Measurements from ENCODE around the gene GPN2.

The GPN2 gene

DNA sequence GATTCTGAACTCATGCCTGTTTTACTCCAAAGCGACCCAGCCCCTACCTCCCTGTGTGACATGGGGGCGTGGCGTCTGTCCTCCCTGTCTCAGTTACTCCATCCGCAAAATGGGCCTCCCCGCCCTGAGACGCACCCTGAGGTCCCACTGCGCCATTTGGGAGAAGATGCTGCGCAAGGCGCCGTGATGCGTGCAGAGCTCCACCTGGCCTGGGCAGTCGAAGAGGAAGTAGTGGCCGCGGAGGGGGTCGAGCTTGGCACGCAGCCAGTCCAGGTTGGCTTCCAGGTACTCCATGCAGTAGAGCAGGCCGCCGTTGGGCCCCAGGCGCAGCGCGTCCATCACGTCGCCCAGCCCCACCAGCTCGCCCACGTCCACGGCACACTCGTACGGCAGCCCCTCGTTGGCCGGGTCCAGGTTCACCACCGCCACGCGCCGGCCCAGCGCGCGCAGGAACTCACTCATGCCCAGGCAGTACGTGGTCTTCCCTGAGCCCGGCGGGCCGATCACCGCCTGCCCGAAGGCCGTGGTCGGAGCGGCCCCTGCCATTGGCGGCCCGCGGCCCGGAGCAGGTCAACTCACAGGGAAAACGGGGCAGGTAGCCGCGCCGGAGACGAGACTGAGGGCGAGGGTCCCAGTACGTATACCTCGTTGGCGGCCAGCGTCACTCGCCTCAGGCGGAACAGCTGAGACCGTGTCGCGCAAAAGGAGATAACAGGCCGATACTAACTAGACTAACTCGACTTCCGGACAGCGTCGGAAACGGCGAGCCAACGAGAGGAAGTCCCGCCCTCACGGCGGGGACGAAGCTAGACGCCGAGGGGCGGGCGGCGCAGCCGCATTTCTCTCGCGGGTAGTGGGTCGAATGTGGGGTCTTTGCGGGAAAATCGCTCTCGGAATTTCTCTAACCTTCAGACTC, at the start of gene GPN2:
Gene GPN2, minus strand, starts transcription at position 733 of the 916 bp plus-strand sequence. Its CDS starts 187 bp downstream, at position 546.
- H3K9me3 ChIP-seq (ENCODE audit: control insufficient read depth in 1 of 2, low read length in 2 of 2) = no peaks in the 10 kb centered on the region
- peak within 1 kb of the TSS; percentile 84 to 97 for H3K4me3 ChIP-seq (ENCODE audit: low read depth in 1 of 2, low read length in 2 of 2)
- peak within 1 kb of the TSS; percentile 92 for H3K27ac ChIP-seq (ENCODE audit: low read length)
- H3K27me3 ChIP-seq (ENCODE audit: low read depth, low read length) = no peaks in the 10 kb centered on the region
- H3K36me3 ChIP-seq (ENCODE audit: control insufficient read depth in 1 of 2, insufficient read depth in 2 of 2, low read length in 2 of 2) = peaks cover 42 to 68% of the 10 kb centered on the region in 2 donors
- H3K4me1 ChIP-seq (ENCODE audit: control insufficient read depth in 1 of 2, insufficient read depth in 2 of 2, low read length in 2 of 2) = peaks cover 12 to 19% of the 10 kb centered on the region in 2 donors

DNA sequence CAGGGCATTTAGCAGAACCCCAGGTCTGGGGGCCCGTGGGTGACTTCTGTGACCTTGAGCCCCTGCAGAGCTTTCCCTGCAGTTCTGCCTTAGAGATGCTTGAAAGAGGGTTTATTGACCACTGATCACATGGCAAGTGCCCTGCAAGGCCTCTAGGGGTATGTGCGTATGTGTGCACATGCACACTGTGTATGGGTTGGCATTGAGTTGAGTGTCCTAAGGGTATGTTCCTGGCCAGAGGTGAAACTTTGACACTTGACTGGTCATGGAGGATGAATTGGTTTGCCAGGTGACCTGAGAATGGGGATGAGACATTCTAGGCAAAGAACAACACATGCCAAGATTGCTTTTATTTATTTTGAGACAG, 48.6 kb upstream of the GPN2 start:
- no peaks in the 10 kb centered on the region for H3K4me1 ChIP-seq (ENCODE audit: control insufficient read depth in 1 of 2, insufficient read depth in 2 of 2, low read length in 2 of 2)
- no peaks in the 10 kb centered on the region for H3K9me3 ChIP-seq (ENCODE audit: control insufficient read depth in 1 of 2, low read length in 2 of 2)
- H3K27me3 ChIP-seq (ENCODE audit: low read depth, low read length) = no peaks in the 10 kb centered on the region
- H3K4me3 ChIP-seq (ENCODE audit: low read depth in 1 of 2, low read length in 2 of 2) = no peak overlapping the region
- peaks cover 30 to 52% of the 10 kb centered on the region in 2 donors for H3K36me3 ChIP-seq (ENCODE audit: control insufficient read depth in 1 of 2, insufficient read depth in 2 of 2, low read length in 2 of 2)
- H3K27ac ChIP-seq (ENCODE audit: low read length) = no peak overlapping the region

DNA sequence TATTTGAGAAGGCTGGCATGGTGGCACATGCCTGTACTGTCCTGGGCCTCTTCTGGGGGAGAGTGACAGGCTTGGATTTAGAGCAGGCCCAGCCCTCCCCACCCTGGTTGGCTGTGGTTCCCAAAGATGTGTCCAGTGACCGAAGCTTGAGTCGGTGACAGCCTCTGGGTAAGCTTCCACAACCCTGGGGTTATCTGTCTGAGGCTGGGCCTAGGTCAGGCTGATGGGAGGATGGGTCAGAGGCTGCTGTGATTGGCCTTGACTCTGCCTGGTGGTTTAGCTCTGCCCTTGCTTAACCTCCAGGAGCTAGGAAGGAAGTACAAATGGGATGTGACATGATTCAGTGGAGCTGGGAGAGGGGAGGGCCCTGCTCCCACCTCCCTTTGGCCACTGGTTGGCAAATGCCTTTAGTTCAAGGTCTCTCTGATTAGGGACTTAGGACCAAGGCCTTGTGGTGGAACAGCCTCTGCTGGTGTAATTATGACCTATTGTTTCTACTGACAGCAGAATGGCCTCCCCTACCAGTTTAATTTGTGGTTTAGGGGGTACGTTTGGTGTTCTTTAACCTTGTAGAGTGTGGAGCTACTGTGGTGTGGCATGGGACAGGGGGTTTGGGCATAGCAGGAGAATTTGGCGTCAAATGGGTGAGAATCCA, 48.0 kb upstream of the GPN2 start:
- Histone ChIP-seq H3K27me3 (ENCODE audit: low read depth, low read length) (no peaks in the 10 kb centered on the region), H3K9me3 (ENCODE audit: control insufficient read depth in 1 of 2, low read length in 2 of 2) (no peaks in the 10 kb centered on the region), H3K36me3 (ENCODE audit: control insufficient read depth in 1 of 2, insufficient read depth in 2 of 2, low read length in 2 of 2) (peaks cover 25 to 50% of the 10 kb centered on the region in 2 donors), H3K27ac (ENCODE audit: low read length) (no peak overlapping the region), H3K4me3 (ENCODE audit: low read depth in 1 of 2, low read length in 2 of 2) (no peak overlapping the region), H3K4me1 (ENCODE audit: control insufficient read depth in 1 of 2, insufficient read depth in 2 of 2, low read length in 2 of 2) (no peaks in the 10 kb centered on the region)

DNA sequence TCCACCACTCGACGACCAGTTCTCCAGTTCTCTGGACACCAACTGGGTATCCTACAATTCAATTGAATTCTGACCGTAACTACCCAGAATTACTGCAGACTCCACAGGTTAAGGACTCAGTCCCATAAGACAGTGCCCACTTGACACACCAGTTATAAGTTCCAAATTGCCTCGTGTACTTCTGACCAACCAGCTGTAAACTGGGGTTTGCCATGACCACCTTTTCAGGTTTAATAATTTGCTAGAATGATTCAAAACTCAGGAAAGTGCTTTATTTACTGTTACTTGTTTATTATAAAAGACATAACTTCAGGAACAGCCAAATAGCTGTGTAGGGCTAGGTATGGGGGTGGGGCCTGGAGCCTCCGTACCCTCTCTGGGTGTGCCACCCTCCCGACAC, 46.7 kb upstream of the GPN2 start:
- no peaks in the 10 kb centered on the region for H3K27me3 ChIP-seq (ENCODE audit: low read depth, low read length)
- no peak overlapping the region for H3K4me3 ChIP-seq (ENCODE audit: low read depth in 1 of 2, low read length in 2 of 2)
- no peak overlapping the region for H3K27ac ChIP-seq (ENCODE audit: low read length)
- H3K36me3 ChIP-seq (ENCODE audit: control insufficient read depth in 1 of 2, insufficient read depth in 2 of 2, low read length in 2 of 2) = peaks cover 14 to 37% of the 10 kb centered on the region in 2 donors
- H3K9me3 ChIP-seq (ENCODE audit: control insufficient read depth in 1 of 2, low read length in 2 of 2) = no peaks in the 10 kb centered on the region
- no peaks in the 10 kb centered on the region for H3K4me1 ChIP-seq (ENCODE audit: control insufficient read depth in 1 of 2, insufficient read depth in 2 of 2, low read length in 2 of 2)

DNA sequence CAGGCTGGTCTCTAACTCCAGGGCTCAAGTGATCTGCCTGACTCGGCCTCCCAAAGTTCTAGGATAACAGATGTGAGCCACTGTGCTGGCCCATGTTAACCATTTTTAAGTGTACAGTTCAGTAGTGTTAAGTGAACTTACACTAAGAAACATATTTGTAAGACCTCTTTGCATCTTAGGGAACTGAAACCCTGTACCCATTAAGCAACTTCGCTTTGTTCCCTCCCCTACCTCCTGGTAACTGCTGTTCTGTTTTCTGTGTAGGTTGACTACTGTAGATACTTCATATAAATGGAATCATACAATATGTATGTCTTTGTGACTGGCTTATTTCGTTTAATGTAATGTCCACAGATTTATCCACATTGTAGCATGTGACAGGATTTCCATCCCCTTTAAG, 42.4 kb upstream of the GPN2 start:
- no peak overlapping the region for H3K4me3 ChIP-seq (ENCODE audit: low read depth in 1 of 2, low read length in 2 of 2)
- no peaks in the 10 kb centered on the region for H3K27me3 ChIP-seq (ENCODE audit: low read depth, low read length)
- no peaks in the 10 kb centered on the region for H3K4me1 ChIP-seq (ENCODE audit: control insufficient read depth in 1 of 2, insufficient read depth in 2 of 2, low read length in 2 of 2)
- no peak overlapping the region for H3K27ac ChIP-seq (ENCODE audit: low read length)
- peaks cover 11 to 37% of the 10 kb centered on the region in 2 donors for H3K36me3 ChIP-seq (ENCODE audit: control insufficient read depth in 1 of 2, insufficient read depth in 2 of 2, low read length in 2 of 2)
- H3K9me3 ChIP-seq (ENCODE audit: control insufficient read depth in 1 of 2, low read length in 2 of 2) = no peaks in the 10 kb centered on the region

DNA sequence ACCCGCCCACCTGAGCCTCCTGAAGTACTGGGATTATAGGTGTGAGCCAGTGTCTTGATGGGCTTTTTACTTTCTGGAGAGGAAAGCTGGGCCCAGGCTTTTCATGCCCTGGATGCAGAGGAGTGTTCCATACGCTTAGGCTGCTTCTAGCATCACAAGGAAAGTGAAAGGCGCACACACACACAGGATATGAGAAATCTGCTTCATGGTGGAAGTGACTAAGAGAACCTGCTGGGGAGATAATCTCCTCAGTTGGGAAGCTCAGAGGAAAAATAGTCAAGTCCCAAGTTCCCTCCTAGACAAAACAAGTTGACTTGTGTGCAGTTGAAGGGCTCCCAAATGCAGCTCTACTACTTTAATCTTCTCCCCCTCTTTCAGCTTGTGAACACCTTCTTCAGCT, 33.6 kb upstream of the GPN2 start:
- peaks cover 9 to 20% of the 10 kb centered on the region in 2 donors for H3K4me1 ChIP-seq (ENCODE audit: control insufficient read depth in 1 of 2, insufficient read depth in 2 of 2, low read length in 2 of 2)
- H3K27me3 ChIP-seq (ENCODE audit: low read depth, low read length) = no peaks in the 10 kb centered on the region
- no peak overlapping the region for H3K4me3 ChIP-seq (ENCODE audit: low read depth in 1 of 2, low read length in 2 of 2)
- no peaks in the 10 kb centered on the region for H3K9me3 ChIP-seq (ENCODE audit: control insufficient read depth in 1 of 2, low read length in 2 of 2)
- peaks cover 17 to 25% of the 10 kb centered on the region in 2 donors for H3K36me3 ChIP-seq (ENCODE audit: control insufficient read depth in 1 of 2, insufficient read depth in 2 of 2, low read length in 2 of 2)
- no peak overlapping the region for H3K27ac ChIP-seq (ENCODE audit: low read length)

DNA sequence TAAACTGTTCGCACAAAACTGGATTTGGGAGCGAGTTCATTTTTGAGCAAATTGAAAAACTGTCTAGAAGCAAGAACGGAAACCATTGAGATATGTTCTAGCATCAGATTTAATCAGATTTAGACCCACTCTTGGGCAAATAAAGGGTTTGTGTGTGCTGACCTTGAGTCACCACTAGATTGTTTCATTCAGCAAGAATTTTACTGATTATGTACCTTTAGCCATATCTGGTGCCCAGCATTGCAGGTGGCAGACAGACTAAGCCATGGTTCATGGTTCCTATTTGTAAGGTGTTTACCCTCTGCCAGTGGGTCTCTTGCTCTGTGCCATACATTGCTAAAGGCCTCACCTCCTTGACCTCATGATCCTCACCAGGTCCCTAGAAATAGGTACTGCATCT, 32.8 kb upstream of the GPN2 start:
- Histone ChIP-seq H3K27ac (ENCODE audit: low read length) (no peak overlapping the region), H3K9me3 (ENCODE audit: control insufficient read depth in 1 of 2, low read length in 2 of 2) (no peaks in the 10 kb centered on the region), H3K27me3 (ENCODE audit: low read depth, low read length) (no peaks in the 10 kb centered on the region), H3K36me3 (ENCODE audit: control insufficient read depth in 1 of 2, insufficient read depth in 2 of 2, low read length in 2 of 2) (peaks cover 16 to 20% of the 10 kb centered on the region in 2 donors), H3K4me1 (ENCODE audit: control insufficient read depth in 1 of 2, insufficient read depth in 2 of 2, low read length in 2 of 2) (peaks cover 9 to 20% of the 10 kb centered on the region in 2 donors), H3K4me3 (ENCODE audit: low read depth in 1 of 2, low read length in 2 of 2) (peak overlapping the region; percentile 87 to 95)

DNA sequence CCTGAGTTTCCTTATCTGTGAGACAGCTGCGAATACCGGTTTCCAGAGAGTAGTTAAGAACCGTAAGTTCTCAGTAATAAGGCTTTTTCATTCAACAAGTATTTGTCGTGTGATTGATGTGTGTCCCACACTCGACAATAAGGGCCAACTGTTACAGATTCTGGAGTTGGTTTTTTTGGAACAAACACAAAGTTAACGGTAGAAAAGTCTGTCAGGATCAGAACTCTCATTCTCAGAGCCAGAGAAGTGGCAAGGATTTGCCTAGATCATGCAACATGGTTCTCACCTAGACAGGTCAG, 32.3 kb upstream of the GPN2 start:
- Histone ChIP-seq H3K27me3 (ENCODE audit: low read depth, low read length) (no peaks in the 10 kb centered on the region), H3K27ac (ENCODE audit: low read length) (peak overlapping the region; percentile 85), H3K4me3 (ENCODE audit: low read depth in 1 of 2, low read length in 2 of 2) (peak overlapping the region; percentile 87 to 95), H3K9me3 (ENCODE audit: control insufficient read depth in 1 of 2, low read length in 2 of 2) (no peaks in the 10 kb centered on the region), H3K4me1 (ENCODE audit: control insufficient read depth in 1 of 2, insufficient read depth in 2 of 2, low read length in 2 of 2) (peaks cover 9 to 20% of the 10 kb centered on the region in 2 donors), H3K36me3 (ENCODE audit: control insufficient read depth in 1 of 2, insufficient read depth in 2 of 2, low read length in 2 of 2) (peaks cover 16 to 20% of the 10 kb centered on the region in 2 donors)

DNA sequence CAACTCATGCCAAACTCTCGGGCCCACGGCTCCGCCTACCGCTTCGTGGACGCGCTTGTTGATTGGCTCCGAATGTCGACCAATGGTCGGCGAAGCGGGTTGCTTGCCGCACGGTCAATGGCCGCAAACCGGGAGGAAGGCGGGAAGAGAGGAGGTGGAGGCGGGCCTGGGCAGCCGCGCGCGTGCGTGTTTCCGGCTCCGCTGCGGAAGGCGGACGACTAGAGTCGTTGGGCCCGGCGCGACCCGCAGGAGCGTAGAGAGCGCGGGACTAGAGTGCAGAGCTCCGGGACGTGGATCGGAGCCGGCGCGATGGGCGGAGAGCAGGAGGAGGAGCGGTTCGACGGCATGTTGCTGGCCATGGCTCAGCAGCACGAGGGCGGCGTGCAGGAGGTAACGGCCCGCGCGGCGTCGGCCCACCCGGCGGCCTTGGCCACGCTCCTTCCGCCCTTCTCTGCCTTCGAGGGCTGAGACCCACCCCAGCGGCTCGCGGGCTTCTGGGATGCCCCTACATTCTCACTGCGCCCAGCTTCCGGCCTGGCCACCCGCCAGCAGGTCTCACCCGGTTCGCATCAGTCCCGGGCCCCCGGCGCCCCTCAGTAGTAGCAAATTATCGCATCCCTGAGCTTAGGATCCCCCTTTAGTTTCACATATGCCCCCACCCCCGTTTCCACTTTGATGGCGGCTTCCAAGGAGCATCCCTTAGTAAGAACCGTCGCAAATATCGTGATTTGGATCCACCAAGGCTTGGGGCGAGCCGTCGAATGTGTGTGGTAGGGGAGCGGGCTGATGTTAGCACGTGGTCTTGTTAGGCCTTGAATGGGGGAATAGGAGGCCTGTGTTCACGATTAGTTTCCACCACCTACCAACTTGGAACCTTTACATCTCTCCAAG, 31.7 kb upstream of the GPN2 start, which contains the start of gene NUDC:
Gene NUDC, plus strand, starts transcription at position 204 of the 891 bp plus-strand sequence. Its CDS starts 106 bp downstream, at position 310.
- H3K9me3 ChIP-seq (ENCODE audit: control insufficient read depth in 1 of 2, low read length in 2 of 2) = no peaks in the 10 kb centered on the region
- peaks cover 9 to 20% of the 10 kb centered on the region in 2 donors for H3K4me1 ChIP-seq (ENCODE audit: control insufficient read depth in 1 of 2, insufficient read depth in 2 of 2, low read length in 2 of 2)
- H3K4me3 ChIP-seq (ENCODE audit: low read depth in 1 of 2, low read length in 2 of 2) = peak within 1 kb of the TSS; percentile 87 to 95
- peaks cover 13 to 17% of the 10 kb centered on the region in 2 donors for H3K36me3 ChIP-seq (ENCODE audit: control insufficient read depth in 1 of 2, insufficient read depth in 2 of 2, low read length in 2 of 2)
- H3K27ac ChIP-seq (ENCODE audit: low read length) = peak within 1 kb of the TSS; percentile 85
- no peaks in the 10 kb centered on the region for H3K27me3 ChIP-seq (ENCODE audit: low read depth, low read length)

DNA sequence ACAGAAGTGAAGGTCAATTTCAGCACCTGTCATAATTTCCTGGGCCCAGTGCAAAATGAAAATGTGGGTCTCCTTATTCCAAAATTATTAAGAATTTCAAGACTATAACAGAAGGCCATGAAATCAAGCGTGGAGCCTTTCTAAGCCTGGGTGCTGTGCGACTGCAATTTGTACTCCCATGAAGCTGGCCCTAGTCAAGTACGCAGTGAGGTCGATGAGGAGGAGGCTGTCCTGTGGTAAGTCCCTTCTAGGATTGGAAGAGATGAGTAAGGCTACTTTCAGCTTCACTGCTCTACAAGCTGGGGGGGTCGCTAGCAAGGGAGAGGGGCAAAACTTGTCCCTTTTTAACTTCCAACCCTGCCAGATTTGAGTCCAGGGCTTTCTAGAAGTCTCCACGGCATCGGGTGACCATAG, 31.1 kb upstream of the GPN2 start:
- Histone ChIP-seq H3K27me3 (ENCODE audit: low read depth, low read length) (no peaks in the 10 kb centered on the region), H3K27ac (ENCODE audit: low read length) (peak overlapping the region; percentile 85), H3K36me3 (ENCODE audit: control insufficient read depth in 1 of 2, insufficient read depth in 2 of 2, low read length in 2 of 2) (peaks cover 11% of the 10 kb centered on the region in 2 donors), H3K9me3 (ENCODE audit: control insufficient read depth in 1 of 2, low read length in 2 of 2) (no peaks in the 10 kb centered on the region), H3K4me1 (ENCODE audit: control insufficient read depth in 1 of 2, insufficient read depth in 2 of 2, low read length in 2 of 2) (peaks cover 9 to 20% of the 10 kb centered on the region in 2 donors), H3K4me3 (ENCODE audit: low read depth in 1 of 2, low read length in 2 of 2) (peak overlapping the region; percentile 87 to 95)
